Activated naive CD8-positive, alpha-beta T cell treated with anti-CD3 and anti-CD28 coated beads for 36 hours (primary cell): Measurements from ENCODE around the gene ST6GALNAC4. TPM values are rescaled to one million over a fixed set of nuclear protein-coding genes. Genes with fewer than 3 reads are reported as not detected.

Source experiments
- DNase-seq: peaks from one replicate; pipeline ENCODE4 v3.0.0; 2021
- H3K27ac Mint-ChIP-seq: one replicate; pipeline ENCODE4 v1.8.0; 2022; ENCODE audit warnings: mild to moderate bottlenecking, moderate library complexity, mixed read lengths
- H3K27me3 Mint-ChIP-seq: one replicate; pipeline ENCODE4 v1.8.0; 2022; ENCODE audit warnings: mild to moderate bottlenecking, mixed read lengths
- H3K36me3 Mint-ChIP-seq: one replicate; pipeline ENCODE4 v1.8.0; 2021; ENCODE audit warnings: mild to moderate bottlenecking, mixed read lengths
- H3K4me1 Mint-ChIP-seq: one replicate; pipeline ENCODE4 v1.8.0; 2021; ENCODE audit warnings: mixed read lengths
- H3K4me3 Mint-ChIP-seq: one replicate; pipeline ENCODE4 v1.8.0; 2022; ENCODE audit warnings: mild to moderate bottlenecking, moderate library complexity, mixed read lengths
- H3K9me3 Mint-ChIP-seq: one replicate; pipeline ENCODE4 v1.8.0; 2022; ENCODE audit warnings: mixed read lengths
- total RNA-seq, 2 experiments: library from RNA; stranded (reverse); gene quantifications; one replicate each; pipeline ENCODE4 v1.2.3, GENCODE V29; 2021

Gene ST6GALNAC4
- total RNA-seq, 2 experiments from 2014 or later: 45.3 to 51.2 TPM

- H3K36me3 Mint-ChIP-seq: peaks cover 29% of the 10 kb centered on the region
- peak; percentile 56 for DNase-seq
- H3K27me3 Mint-ChIP-seq: no peaks in the 10 kb centered on the region
- H3K27ac Mint-ChIP-seq: peak overlapping the region; percentile 85
- H3K4me3 Mint-ChIP-seq: peak overlapping the region; percentile 44
- H3K9me3 Mint-ChIP-seq: peaks cover 3% of the 10 kb centered on the region
- peaks cover 79% of the 10 kb centered on the region for H3K4me1 Mint-ChIP-seq
Observed at GRCh38 chr9:127953768-127954505, 37.1 kb upstream of the ST6GALNAC4 start.

- Mint-ChIP-seq H3K36me3 (peaks cover 24% of the 10 kb centered on the region), H3K27ac (peak overlapping the region; percentile 85), H3K27me3 (no peaks in the 10 kb centered on the region)
Observed at GRCh38 chr9:127953154-127953553, 36.3 kb upstream of the ST6GALNAC4 start.

GRCh38 chr9:127950513-127951289, 33.9 kb upstream of the ST6GALNAC4 start:
- no peaks in the 10 kb centered on the region for H3K9me3 Mint-ChIP-seq
- peak overlapping the region; percentile 90 for H3K27ac Mint-ChIP-seq
- H3K4me3 Mint-ChIP-seq: peak overlapping the region; percentile 50
- peaks cover 22% of the 10 kb centered on the region for H3K36me3 Mint-ChIP-seq
- H3K27me3 Mint-ChIP-seq: no peaks in the 10 kb centered on the region
- DNase-seq: no peak
- H3K4me1 Mint-ChIP-seq: peaks cover 77% of the 10 kb centered on the region

More at GRCh38 chr9:127953154-127953553, 36.3 kb upstream of the ST6GALNAC4 start:
- Mint-ChIP-seq H3K4me1 (peaks cover 76% of the 10 kb centered on the region), H3K9me3 (no peaks in the 10 kb centered on the region), H3K4me3 (no peak overlapping the region)
- DNase-seq: no peak

- Mint-ChIP-seq H3K9me3 (no peaks in the 10 kb centered on the region), H3K36me3 (peaks cover 22% of the 10 kb centered on the region), H3K27me3 (no peaks in the 10 kb centered on the region), H3K4me3 (no peak overlapping the region), H3K27ac (peak overlapping the region; percentile 90), H3K4me1 (peaks cover 72% of the 10 kb centered on the region)
- no peak for DNase-seq
Observed at GRCh38 chr9:127949827-127950512, 33.1 kb upstream of the ST6GALNAC4 start.

GRCh38 chr9:127947841-127948710, 31.2 kb upstream of the ST6GALNAC4 start:
- peaks cover 66% of the 10 kb centered on the region for H3K4me1 Mint-ChIP-seq
- H3K27ac Mint-ChIP-seq: peak overlapping the region; percentile 72
- H3K36me3 Mint-ChIP-seq: peaks cover 25% of the 10 kb centered on the region

GRCh38 chr9:127946728-127947127, 29.9 kb upstream of the ST6GALNAC4 start:
- DNase-seq: no peak
- peaks cover 59% of the 10 kb centered on the region for H3K4me1 Mint-ChIP-seq
- peaks cover 28% of the 10 kb centered on the region for H3K36me3 Mint-ChIP-seq
- H3K27ac Mint-ChIP-seq: peak overlapping the region; percentile 74
- no peak overlapping the region for H3K4me3 Mint-ChIP-seq
- no peaks in the 10 kb centered on the region for H3K27me3 Mint-ChIP-seq
- no peaks in the 10 kb centered on the region for H3K9me3 Mint-ChIP-seq

More at GRCh38 chr9:127947841-127948710, 31.2 kb upstream of the ST6GALNAC4 start:
- no peak overlapping the region for H3K4me3 Mint-ChIP-seq
- no peak for DNase-seq
- no peaks in the 10 kb centered on the region for H3K9me3 Mint-ChIP-seq
- H3K27me3 Mint-ChIP-seq: no peaks in the 10 kb centered on the region

GRCh38 chr9:127945942-127946341, 29.1 kb upstream of the ST6GALNAC4 start:
- Mint-ChIP-seq H3K36me3 (peaks cover 24% of the 10 kb centered on the region), H3K27ac (peak overlapping the region; percentile 54), H3K4me3 (no peak overlapping the region), H3K4me1 (peaks cover 53% of the 10 kb centered on the region), H3K9me3 (no peaks in the 10 kb centered on the region), H3K27me3 (no peaks in the 10 kb centered on the region)
- no peak for DNase-seq

- H3K27ac Mint-ChIP-seq: peak overlapping the region; percentile 42
- H3K36me3 Mint-ChIP-seq: peaks cover 20% of the 10 kb centered on the region
- no peak overlapping the region for H3K4me3 Mint-ChIP-seq
- DNase-seq: no peak
- peaks cover 46% of the 10 kb centered on the region for H3K4me1 Mint-ChIP-seq
- no peaks in the 10 kb centered on the region for H3K9me3 Mint-ChIP-seq
- no peaks in the 10 kb centered on the region for H3K27me3 Mint-ChIP-seq
Observed at GRCh38 chr9:127945338-127945737, 28.5 kb upstream of the ST6GALNAC4 start.

- Mint-ChIP-seq H3K36me3 (peaks cover 17% of the 10 kb centered on the region), H3K4me1 (peaks cover 40% of the 10 kb centered on the region), H3K9me3 (no peaks in the 10 kb centered on the region), H3K27ac (peak overlapping the region; percentile 60), H3K4me3 (no peak overlapping the region), H3K27me3 (no peaks in the 10 kb centered on the region)
- no peak for DNase-seq
Observed at GRCh38 chr9:127944586-127945218, 27.9 kb upstream of the ST6GALNAC4 start.

- no peak overlapping the region for H3K4me3 Mint-ChIP-seq
- peak overlapping the region; percentile 88 for H3K27ac Mint-ChIP-seq
- H3K4me1 Mint-ChIP-seq: peaks cover 37% of the 10 kb centered on the region
- H3K36me3 Mint-ChIP-seq: peaks cover 17% of the 10 kb centered on the region
- H3K9me3 Mint-ChIP-seq: no peaks in the 10 kb centered on the region
- no peaks in the 10 kb centered on the region for H3K27me3 Mint-ChIP-seq
- DNase-seq: peak; percentile 84
Observed at GRCh38 chr9:127943731-127944144, 26.9 kb upstream of the ST6GALNAC4 start.

GRCh38 chr9:127943011-127943662, 26.3 kb upstream of the ST6GALNAC4 start:
- Mint-ChIP-seq H3K4me3 (no peak overlapping the region), H3K27me3 (no peaks in the 10 kb centered on the region), H3K36me3 (peaks cover 17% of the 10 kb centered on the region), H3K9me3 (no peaks in the 10 kb centered on the region), H3K27ac (peak overlapping the region; percentile 66), H3K4me1 (peaks cover 35% of the 10 kb centered on the region)
- DNase-seq: no peak

GRCh38 chr9:127942216-127943010, 25.6 kb upstream of the ST6GALNAC4 start:
- Mint-ChIP-seq H3K27ac (peak overlapping the region; percentile 66), H3K4me3 (no peak overlapping the region), H3K27me3 (peaks cover 4% of the 10 kb centered on the region), H3K9me3 (no peaks in the 10 kb centered on the region), H3K4me1 (peaks cover 32% of the 10 kb centered on the region), H3K36me3 (peaks cover 15% of the 10 kb centered on the region)
- peak; percentile 58 for DNase-seq

- peaks cover 17% of the 10 kb centered on the region for H3K36me3 Mint-ChIP-seq
- H3K9me3 Mint-ChIP-seq: no peaks in the 10 kb centered on the region
- H3K27ac Mint-ChIP-seq: no peak overlapping the region
Observed at GRCh38 chr9:127941961-127942215, 25.0 kb upstream of the ST6GALNAC4 start.

More at GRCh38 chr9:127941961-127942215, 25.0 kb upstream of the ST6GALNAC4 start:
- Mint-ChIP-seq H3K4me3 (no peak overlapping the region), H3K27me3 (peaks cover 4% of the 10 kb centered on the region), H3K4me1 (peaks cover 28% of the 10 kb centered on the region)
- no peak for DNase-seq
